ENCODE measurements around the gene SMAGP. TPM values are rescaled to one million over a fixed set of nuclear protein-coding genes. Genes with fewer than 3 reads are reported as not detected.

Gene SMAGP
- total and polyA plus RNA-seq, 2 of the 4 experiments (the other 2 are of a cell fraction): 12.2 to 42.7 TPM

- Histone ChIP-seq H4K91ac (ENCODE audit: insufficient read depth, low read depth, low read length) (no peak overlapping the region), H2BK15ac (ENCODE audit: low read depth, low read length) (no peak overlapping the region), H3K79me1 (ENCODE audit: low read depth in 1 of 2, low read length in 2 of 2) (peaks cover 0 to 7% of the 10 kb centered on the region in 2 experiments; a peak in 1 of 4 replicates), H3K56ac (ENCODE audit: extremely low read depth, insufficient read depth, low read length) (no peak overlapping the region), H3K14ac (replicated peaks; ENCODE audit: low read depth, low read length) (no peak overlapping the region), H2BK20ac (ENCODE audit: low read depth, low read length) (no peak overlapping the region), H4K5ac (ENCODE audit: low read depth, low read length) (no peak overlapping the region), H3K9ac (ENCODE audit: low read depth, low read length) (no peak overlapping the region), H4K8ac (ENCODE audit: low read depth in 2 of 2, low read length in 2 of 2) (no peak overlapping the region), H3K18ac (ENCODE audit: low read depth, low read length) (no peak overlapping the region), H2BK5ac (ENCODE audit: low read depth, low read length, poor library complexity, severe bottlenecking) (no peak overlapping the region), H3K9me1 (ENCODE audit: insufficient read depth, low read length) (peaks cover 7% of the 10 kb centered on the region), H2AFZ (replicated peaks; ENCODE audit: low read length, poor library complexity) (no peak overlapping the region), H3K4ac (ENCODE audit: low read depth, low read length) (no peak overlapping the region), H3K4me3 (ENCODE audit: insufficient read depth, low read depth, low read length) (no peak overlapping the region), H2AK9ac (replicated peaks; ENCODE audit: low read depth, low read length, poor library complexity) (no peak overlapping the region), H3K27me3 (ENCODE audit: control insufficient read depth, insufficient read depth, low read length) (no peaks in the 10 kb centered on the region), H2BK120ac (ENCODE audit: low read depth, low read length) (no peak overlapping the region), H2AK5ac (ENCODE audit: low read depth, low read length) (no peak overlapping the region), H4K20me1 (ENCODE audit: insufficient read depth, low read length) (no peaks in the 10 kb centered on the region), H3K36me3 (ENCODE audit: control insufficient read depth, insufficient read depth, low read length) (peaks cover 13% of the 10 kb centered on the region), H3K27ac (ENCODE audit: insufficient read depth, low read length) (no peak overlapping the region), H3K9me3 (ENCODE audit: control insufficient read depth, insufficient read depth, low read length) (peaks cover 4% of the 10 kb centered on the region; the same call in 1 of the 2 replicates), H3K4me2 (ENCODE audit: low read depth, low read length) (no peak overlapping the region), H3K23ac (ENCODE audit: low read depth, low read length) (no peak overlapping the region), H3K4me1 (ENCODE audit: control insufficient read depth, insufficient read depth, low read length) (no peaks in the 10 kb centered on the region; the same call in 1 of the 2 replicates)
- dilution Hi-C loops (cut with HindIII; ENCODE audit: low sequenced_read_pairs, unreplicated experiment): no loop called here
- BruUV-seq (replicated peaks): no TSS peak
- intact Hi-C loops (cut with micrococcal nuclease): no loop called here
- ATAC-seq (ENCODE audit: low read depth): no peak
- POLR2A ChIA-PET (ENCODE audit: unreplicated experiment): interaction anchor here (0.6 kb wide), 2 partner anchors 10 to 454 kb away, joined by 3 read pairs; no protein-coding TSS in a partner anchor
- 50% methylated on average over 1 of the region's 7 CpGs; no CpG with 5 or more reads in 1 of the 2 experiments for WGBS, 2 experiments (ENCODE audit: extremely low coverage in 2 of 2, insufficient read length in 1 of 2)
- in situ Hi-C loops (cut with MboI; ENCODE audit: low sequenced_read_pairs): no loop called here
- CTCF ChIA-PET: interaction anchor here (0.6 kb wide), 1 partner anchor 22 kb away, joined by 6 read pairs; no protein-coding TSS in a partner anchor
- DNase-seq: no peak
- TF ChIP-seq CEBPB (IDR thresholded peaks at IDR 0.05; ENCODE audit: low read depth, low read length): no peak
- TF ChIP-seq RAD21 (IDR thresholded peaks at IDR 0.05; ENCODE audit: low read length): no peak
- no peak for TF ChIP-seq FOS (IDR thresholded peaks at IDR 0.05; ENCODE audit: low read depth, low read length)
- TF ChIP-seq CHD1 (IDR thresholded peaks at IDR 0.05; ENCODE audit: low read depth, low read length): no peak
- TF ChIP-seq SMC3 (IDR thresholded peaks at IDR 0.05; ENCODE audit: low read depth, low read length): no peak
- no peak for TF ChIP-seq NFE2L2 (IDR thresholded peaks at IDR 0.05; ENCODE audit: low read depth, low read length)
- no peak for TF ChIP-seq MAFK (IDR thresholded peaks at IDR 0.05; ENCODE audit: low read depth, low read length)
- no peak for TF ChIP-seq POLR2A (IDR thresholded peaks at IDR 0.05; ENCODE audit: low read depth, low read length)
Observed at GRCh38 chr12:51208016-51208660, 62.1 kb downstream of the SMAGP start.

All from IMR-90 (cell line).